Activated CD8-positive, alpha-beta memory T cell treated with anti-CD3 and anti-CD28 coated beads for 36 hours (primary cell): ENCODE measurements around the gene NDUFAF5. TPM values are rescaled to one million over a fixed set of nuclear protein-coding genes. Genes with fewer than 3 reads are reported as not detected.

ENCODE experiments used
- CTCF ChIA-PET: fragments of 350-600 bp; sonication (Branson Sonifier 250); formaldehyde crosslinking; loops from one replicate; lab custom pipeline; 2021; ENCODE audit warnings: antibody characterized with exemption; lab: Charles Lee
- POLR2A ChIA-PET: fragments of 350-600 bp; sonication (Branson Sonifier 250); formaldehyde crosslinking; loops from one replicate; lab custom pipeline; 2021; ENCODE audit warnings: antibody characterized with exemption; lab: Charles Lee
- total RNA-seq, 2 experiments: library from RNA; stranded (reverse); gene quantifications; one replicate each; pipeline ENCODE4 v1.2.3, GENCODE V29; 2021

Gene NDUFAF5
- total RNA-seq, 2 experiments from 2014 or later, result 33.3 to 33.8 TPM

- ChIA-PET POLR2A (no interaction called here), CTCF (no interaction called here)
Observed at GRCh38 chr20:13857961-13858360, 73.1 kb downstream of the NDUFAF5 start.

DNA sequence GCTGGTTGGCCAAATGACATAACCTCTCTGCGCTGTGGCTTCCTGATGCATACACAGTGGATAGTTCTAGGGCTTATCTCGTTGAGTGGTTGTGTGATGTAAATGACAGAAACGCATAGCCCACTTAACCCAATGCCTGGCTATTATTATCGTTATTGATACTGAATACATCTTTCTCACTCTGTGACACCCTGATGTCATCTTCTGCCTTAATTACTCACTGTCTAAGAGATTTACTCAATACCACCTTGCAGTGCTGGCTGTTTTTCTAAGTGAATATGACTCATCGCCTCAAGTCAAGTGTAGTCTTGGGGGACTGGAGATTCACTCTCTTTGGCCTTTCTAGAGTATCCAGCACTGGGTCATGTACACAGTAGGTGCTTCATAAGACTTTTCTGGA is 73.6 kb downstream of the NDUFAF5 start:
- ChIA-PET POLR2A (no interaction called here), CTCF (no interaction called here)

DNA sequence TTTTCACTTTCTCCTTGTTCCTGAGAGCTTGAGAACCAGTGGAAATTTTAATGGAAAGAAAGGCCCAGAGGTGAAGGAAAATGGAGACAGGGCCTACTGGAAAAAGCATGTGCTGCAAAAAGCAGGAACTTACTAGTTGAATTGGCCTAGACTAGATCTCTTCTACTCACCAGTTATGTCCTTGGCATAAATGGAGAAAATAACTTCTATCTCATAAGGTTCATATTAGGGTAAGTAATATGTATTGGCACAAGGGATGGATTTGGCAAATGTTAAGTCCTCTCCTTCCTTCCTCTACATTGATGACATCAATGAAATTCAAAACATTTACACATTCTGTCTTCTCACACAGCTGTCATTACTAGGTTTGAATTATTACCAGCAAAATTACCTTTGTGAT is 74.0 kb downstream of the NDUFAF5 start:
- ChIA-PET CTCF (no interaction called here), POLR2A (no interaction called here)

DNA sequence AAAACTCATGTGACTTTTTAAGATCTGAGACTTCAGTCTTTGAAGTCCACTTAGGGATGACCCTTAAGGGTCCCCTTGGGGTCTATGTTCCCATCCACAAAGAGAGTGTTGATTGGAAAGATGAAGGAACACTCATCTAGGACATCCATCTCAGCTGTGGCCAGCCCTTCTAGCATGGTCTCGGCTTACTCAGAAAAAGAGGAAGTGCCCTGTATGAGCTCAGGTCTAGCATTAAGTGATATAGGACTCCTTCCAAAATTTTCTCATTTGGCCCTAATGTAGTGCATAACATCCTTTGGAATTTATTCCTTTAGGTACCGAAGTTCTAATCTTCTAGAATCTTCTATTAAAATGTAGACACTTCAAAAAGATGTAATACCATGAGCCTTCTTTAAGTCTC is 77.4 kb downstream of the NDUFAF5 start:
- CTCF ChIA-PET, result no interaction called here
- POLR2A ChIA-PET, result no interaction called here

DNA sequence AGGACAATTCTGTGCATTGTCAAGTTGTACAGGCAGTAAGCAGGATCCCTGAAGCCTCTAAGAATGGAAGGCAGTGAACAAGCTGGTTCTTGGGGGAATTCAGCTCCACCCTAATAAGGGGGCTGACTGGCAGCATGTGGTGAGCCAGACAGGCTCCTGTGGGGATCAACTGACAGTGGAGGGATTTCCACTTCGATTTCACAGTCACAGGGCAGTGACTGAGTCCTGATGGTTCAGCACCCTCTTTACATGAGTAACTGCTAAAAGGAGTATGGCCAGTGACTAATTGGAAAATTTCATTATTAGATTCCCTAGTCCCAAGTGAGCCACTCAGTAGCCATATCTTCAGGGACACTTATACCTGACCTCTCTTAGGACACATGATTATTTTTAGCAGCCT is 78.4 kb downstream of the NDUFAF5 start:
- ChIA-PET CTCF (no interaction called here), POLR2A (no interaction called here)

- POLR2A ChIA-PET, result no interaction called here
- CTCF ChIA-PET, result interaction anchor here (0.6 kb wide), 1 partner anchor 27 kb away, joined by 4 read pairs; no protein-coding TSS in a partner anchor
Observed at GRCh38 chr20:13865156-13865555, 80.3 kb downstream of the NDUFAF5 start.

GRCh38 chr20:13865791-13866351 is 81.0 kb downstream of the NDUFAF5 start:
- CTCF ChIA-PET, result no interaction called here

DNA sequence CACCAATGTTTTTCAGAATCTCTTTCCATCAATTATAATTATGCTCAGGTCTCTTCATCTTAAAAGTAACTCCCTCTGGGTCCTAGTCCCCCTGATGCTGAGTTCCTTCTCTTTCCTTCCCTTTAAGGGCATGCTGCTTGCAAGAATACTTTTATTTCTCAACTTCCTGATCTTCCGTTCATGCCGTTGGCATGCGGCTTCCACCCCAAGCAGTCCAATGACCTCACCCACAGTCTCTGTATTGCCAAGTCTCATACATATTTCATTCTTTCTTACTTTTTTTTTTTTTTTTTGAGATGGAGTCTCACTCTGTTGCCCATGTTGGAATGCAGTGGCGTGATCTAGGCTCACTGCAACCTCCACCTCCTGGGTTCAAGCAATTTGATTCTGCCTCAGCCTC is 83.5 kb downstream of the NDUFAF5 start:
- ChIA-PET POLR2A (no interaction called here), CTCF (no interaction called here)

More at GRCh38 chr20:13865791-13866351, 81.0 kb downstream of the NDUFAF5 start:
- POLR2A ChIA-PET, result no interaction called here

- POLR2A ChIA-PET, result no interaction called here
- CTCF ChIA-PET, result no interaction called here
Observed at GRCh38 chr20:13870170-13870748, 85.4 kb downstream of the NDUFAF5 start.

Other genes with a start within 250 kb of the NDUFAF5 start
- gene TASP1, start 146.1 kb upstream of the NDUFAF5 start, total RNA-seq, result 10 to 100 TPM; 11.3 to 12.7 TPM
- 10 to 100 TPM; 25.2 to 27.5 TPM for gene ESF1, start 109 bp upstream of the NDUFAF5 start, total RNA-seq
- not detected for gene SEL1L2, start 205.6 kb downstream of the NDUFAF5 start, total RNA-seq
- gene MACROD2, start 210.5 kb downstream of the NDUFAF5 start, total RNA-seq, result not detected